Tibial nerve (tissue), 4 donors: Measurements from ENCODE around the gene SHCBP1. TPM values are rescaled to one million over a fixed set of nuclear protein-coding genes. Genes with fewer than 3 reads are reported as not detected.
"Not testable (repeated sequence)": the region's sequence is repeated elsewhere in the genome, so short reads cannot be mapped to it uniquely, and the experiment has no call there.

Experiments used
- DNase-seq, 2 donors: peaks; one replicate each; pipeline ENCODE4 v3.0.0-alpha.2; 2019; ENCODE audit warnings: low spot score in 2 of 2
- H3K27ac ChIP-seq, 4 donors: fragments of 200-600 bp; sonication (generic) in 3 of 4; one replicate each; pipeline ENCODE4 v1.5.1; 2017 to 2019; ENCODE audit warnings: mild to moderate bottlenecking in 1 of 4
- H3K27me3 ChIP-seq, 2 donors: fragments of 200-600 bp; sonication (generic) in 1 of 2; one replicate each; pipeline versions ENCODE4 v1.5.1 to v1.6.0; 2017 to 2019
- H3K36me3 ChIP-seq, 3 donors: fragments of 200-600 bp; sonication (generic); one replicate each; pipeline ENCODE4 v1.5.1; 2018 to 2019
- H3K4me1 ChIP-seq, 4 donors: fragments of 200-600 bp; sonication (generic) in 3 of 4; one replicate each; pipeline ENCODE4 v1.5.1; 2017 to 2019
- H3K4me3 ChIP-seq, 4 donors: fragments of 200-600 bp; sonication (generic) in 3 of 4; one replicate each; pipeline ENCODE4 v1.5.1; 2017 to 2019; ENCODE audit warnings: mild to moderate bottlenecking in 1 of 4, moderate library complexity in 1 of 4
- H3K9me3 ChIP-seq, 4 donors: fragments of 200-600 bp; sonication (generic) in 3 of 4; one replicate each; pipeline ENCODE4 v1.5.1; 2017 to 2019
- EP300 ChIP-seq, 2 donors: sonication (generic); formaldehyde crosslinking; IDR thresholded peaks; one replicate each; pipeline ENCODE4 v1.6.1; 2017; ENCODE audit warnings: antibody characterized with exemption in 2 of 2, mild to moderate bottlenecking in 1 of 2
- POLR2A ChIP-seq, 2 donors: fragments of 450-650 bp; IDR thresholded peaks; one replicate each; pipeline ENCODE4 v1.6.1; 2017; ENCODE audit warnings: antibody characterized with exemption in 2 of 2, mild to moderate bottlenecking in 2 of 2, moderate library complexity in 2 of 2
- WGBS, 2 donors: methylation state at CpG; one replicate each; pipeline ENCODE4 v1.1.5; 2018; 5-methylcytosine and 5-hydroxymethylcytosine counted together
- small RNA-seq: library from RNA; depleted of rRNA; stranded (forward); fragments of <200 nt; gene quantifications from one replicate; pipeline ENCODE3, GENCODE V24; 2016
- total RNA-seq, 4 donors: library from RNA; depleted of rRNA; stranded (reverse); fragments of >200 nt; gene quantifications; one replicate each; pipeline ENCODE4 v1.1.0, GENCODE V29; 2016
- TF ChIP-seq, protein P1 (sequence below), 5 experiments: fragments of 200-600 bp in 3 of 5; fragments of 450-650 bp in 2 of 5; sonication (generic) in 3 of 5; IDR thresholded peaks; one replicate each; pipeline ENCODE4 v1.5.1; 2016 to 2019; ENCODE audit warnings: antibody characterized with exemption in 5 of 5, mild to moderate bottlenecking in 3 of 5, moderate library complexity in 2 of 5

The SHCBP1 gene
- total RNA-seq, 4 donors from 2014 or later: under 0.01 to 3.5 (median 1.4) TPM

- H3K27me3 ChIP-seq, H3K27ac ChIP-seq, H3K9me3 ChIP-seq, H3K4me3 ChIP-seq, H3K36me3 ChIP-seq, H3K4me1 ChIP-seq: not testable (repeated sequence)
- WGBS, 2 donors: 15 to 16% methylated on average over 14 of the region's 14 CpGs
- DNase-seq: peak; percentile 23 to 61
- TF ChIP-seq, protein P1, sequence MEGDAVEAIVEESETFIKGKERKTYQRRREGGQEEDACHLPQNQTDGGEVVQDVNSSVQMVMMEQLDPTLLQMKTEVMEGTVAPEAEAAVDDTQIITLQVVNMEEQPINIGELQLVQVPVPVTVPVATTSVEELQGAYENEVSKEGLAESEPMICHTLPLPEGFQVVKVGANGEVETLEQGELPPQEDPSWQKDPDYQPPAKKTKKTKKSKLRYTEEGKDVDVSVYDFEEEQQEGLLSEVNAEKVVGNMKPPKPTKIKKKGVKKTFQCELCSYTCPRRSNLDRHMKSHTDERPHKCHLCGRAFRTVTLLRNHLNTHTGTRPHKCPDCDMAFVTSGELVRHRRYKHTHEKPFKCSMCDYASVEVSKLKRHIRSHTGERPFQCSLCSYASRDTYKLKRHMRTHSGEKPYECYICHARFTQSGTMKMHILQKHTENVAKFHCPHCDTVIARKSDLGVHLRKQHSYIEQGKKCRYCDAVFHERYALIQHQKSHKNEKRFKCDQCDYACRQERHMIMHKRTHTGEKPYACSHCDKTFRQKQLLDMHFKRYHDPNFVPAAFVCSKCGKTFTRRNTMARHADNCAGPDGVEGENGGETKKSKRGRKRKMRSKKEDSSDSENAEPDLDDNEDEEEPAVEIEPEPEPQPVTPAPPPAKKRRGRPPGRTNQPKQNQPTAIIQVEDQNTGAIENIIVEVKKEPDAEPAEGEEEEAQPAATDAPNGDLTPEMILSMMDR (IDR thresholded peaks at IDR 0.05): peak; percentile 57 to 74 (median 68)
These were observed 66.7 kb downstream of the SHCBP1 start for GRCh38 chr16:46554435-46554834.

- TF ChIP-seq EP300 (IDR thresholded peaks at IDR 0.05): no peak
- no peak for TF ChIP-seq POLR2A (IDR thresholded peaks at IDR 0.05)
- WGBS, 2 donors: 60 to 62% methylated on average over 3 of the region's 3 CpGs
- DNase-seq: no peak
- Histone ChIP-seq H3K4me1 (peaks cover 0 to 2% (median 0%) of the 10 kb centered on the region in 4 donors), H3K9me3 (no peaks in the 10 kb centered on the region), H3K36me3 (no peaks in the 10 kb centered on the region), H3K27ac (no peak overlapping the region), H3K4me3 (no peak overlapping the region), H3K27me3 (peaks cover 0 to 4% of the 10 kb centered on the region in 2 donors)
These were observed 71.7 kb downstream of the SHCBP1 start for GRCh38 chr16:46549477-46549876.

Small RNA genes within 50 kb of the gene (small RNA-seq; reads per million reads assigned to genes)
- gene RNU6-845P: not detected

Other genes starting within 250 kb of the SHCBP1 start
- gene VPS35, start 67.8 kb upstream of the SHCBP1 start, total RNA-seq: 10 to 100 TPM; 26.1 to 54.4 (median 40.0) TPM
- gene ORC6, start 68.3 kb upstream of the SHCBP1 start, total RNA-seq: 1 to 10 TPM in 2 of 4 donors, under 1 TPM in 2; 0.42 to 3.6 (median 1.2) TPM
- gene MYLK3, start 127.0 kb upstream of the SHCBP1 start, total RNA-seq: 1 to 10 TPM in 1 of 4 donors, under 1 TPM in 3; 0.20 to 1.0 (median 0.26) TPM
- gene C16orf87, start 209.8 kb upstream of the SHCBP1 start, total RNA-seq: 1 to 10 TPM; 4.1 to 5.9 (median 5.3) TPM